HG02981 (cell line): ENCODE results near the gene CDC25B.
A peak's percentile ranks its signal among the peaks of the same experiment; 100 is the strongest.

ENCODE experiments used
- ATAC-seq: cut with Tn5 transposase; IDR thresholded peaks from one replicate; pipeline ENCODE4 v1.9.1; 2021; ENCODE audit warnings: mild to moderate bottlenecking, moderate library complexity; ENCODE audit not compliant: unreplicated experiment

Gene CDC25B

GRCh38 chr20:3763671-3764601, 32.2 kb upstream of the CDC25B start:
- no peak for ATAC-seq

- ATAC-seq = no peak
These were observed 31.5 kb upstream of the CDC25B start for GRCh38 chr20:3764659-3765058.

GRCh38 chr20:3765171-3765882, 30.8 kb upstream of the CDC25B start:
- ATAC-seq = no peak

GRCh38 chr20:3766422-3767109, 29.5 kb upstream of the CDC25B start:
- ATAC-seq = no peak

- ATAC-seq = no peak
These were observed 29.0 kb upstream of the CDC25B start for GRCh38 chr20:3767110-3767426.

GRCh38 chr20:3767427-3768341, 28.4 kb upstream of the CDC25B start, which contains the start of gene ADISSP:
Gene ADISSP, minus strand, starts transcription at chr20:3767753. Its CDS starts 7,653 bp downstream, at chr20:3760100.
- ATAC-seq = peak; percentile 90

- peak; percentile 33 for ATAC-seq
These were observed 27.6 kb upstream of the CDC25B start for GRCh38 chr20:3768342-3769130.

- no peak for ATAC-seq
These were observed 24.5 kb upstream of the CDC25B start for GRCh38 chr20:3771552-3772058.

GRCh38 chr20:3775457-3776108, 20.5 kb upstream of the CDC25B start:
- ATAC-seq = no peak

- ATAC-seq = no peak
These were observed 18.8 kb upstream of the CDC25B start for GRCh38 chr20:3777381-3777715.

GRCh38 chr20:3777716-3778629, 18.1 kb upstream of the CDC25B start:
- no peak for ATAC-seq

- ATAC-seq = no peak
These were observed 17.1 kb upstream of the CDC25B start for GRCh38 chr20:3778976-3779375.

- ATAC-seq = peak; percentile 64
These were observed 14.8 kb upstream of the CDC25B start, which contains the start of gene SPEF1 for GRCh38 chr20:3781153-3781910. Gene SPEF1, minus strand, starts transcription at chr20:3781448. Its CDS starts 161 bp downstream, at chr20:3781287.

GRCh38 chr20:3782597-3782996, 13.5 kb upstream of the CDC25B start:
- ATAC-seq = no peak

GRCh38 chr20:3783068-3783489, 13.0 kb upstream of the CDC25B start:
- no peak for ATAC-seq

GRCh38 chr20:3783511-3784195, 12.5 kb upstream of the CDC25B start:
- no peak for ATAC-seq
